ENCODE results near the gene GPR137.
A peak's percentile ranks its signal among the peaks of the same experiment; 100 is the strongest.

Gene GPR137

GRCh38 chr11:64259533-64260067, 26.0 kb upstream of the GPR137 start:
- no peak for TF ChIP-seq CTCF (IDR thresholded peaks at IDR 0.05; ENCODE audit: borderline replicate concordance, control extremely low read depth, extremely low read depth, insufficient read depth, missing control alignments)
- DNase-seq (ENCODE audit: low spot score), result peak; percentile 62
- in situ Hi-C loops (cut with MboI; ENCODE audit: low sequenced_read_pairs, unreplicated experiment), result no loop called here

- DNase-seq (ENCODE audit: low spot score), result peak; percentile 66
- TF ChIP-seq CTCF (IDR thresholded peaks at IDR 0.05; ENCODE audit: borderline replicate concordance, control extremely low read depth, extremely low read depth, insufficient read depth, missing control alignments), result no peak
- in situ Hi-C loops (cut with MboI; ENCODE audit: low sequenced_read_pairs, unreplicated experiment), result no loop called here
Observed at GRCh38 chr11:64260147-64260708, 25.4 kb upstream of the GPR137 start.

GRCh38 chr11:64261556-64262080, 24.0 kb upstream of the GPR137 start:
- in situ Hi-C loops (cut with MboI; ENCODE audit: low sequenced_read_pairs, unreplicated experiment), result no loop called here
- TF ChIP-seq CTCF (IDR thresholded peaks at IDR 0.05; ENCODE audit: borderline replicate concordance, control extremely low read depth, extremely low read depth, insufficient read depth, missing control alignments), result no peak
- no peak for DNase-seq (ENCODE audit: low spot score)

- TF ChIP-seq CTCF (IDR thresholded peaks at IDR 0.05; ENCODE audit: borderline replicate concordance, control extremely low read depth, extremely low read depth, insufficient read depth, missing control alignments), result no peak
- DNase-seq (ENCODE audit: low spot score), result no peak
Observed at GRCh38 chr11:64262271-64263002, 23.2 kb upstream of the GPR137 start.

GRCh38 chr11:64263021-64263946, 22.4 kb upstream of the GPR137 start:
- TF ChIP-seq CTCF (IDR thresholded peaks at IDR 0.05; ENCODE audit: borderline replicate concordance, control extremely low read depth, extremely low read depth, insufficient read depth, missing control alignments), result no peak
- in situ Hi-C loops (cut with MboI; ENCODE audit: low sequenced_read_pairs, unreplicated experiment), result no loop called here
- DNase-seq (ENCODE audit: low spot score), result no peak

More at GRCh38 chr11:64262271-64263002, 23.2 kb upstream of the GPR137 start:
- in situ Hi-C loops (cut with MboI; ENCODE audit: low sequenced_read_pairs, unreplicated experiment), result no loop called here

- no peak for TF ChIP-seq CTCF (IDR thresholded peaks at IDR 0.05; ENCODE audit: borderline replicate concordance, control extremely low read depth, extremely low read depth, insufficient read depth, missing control alignments)
- in situ Hi-C loops (cut with MboI; ENCODE audit: low sequenced_read_pairs, unreplicated experiment), result no loop called here
- no peak for DNase-seq (ENCODE audit: low spot score)
Observed at GRCh38 chr11:64263947-64264317, 21.7 kb upstream of the GPR137 start.
